SK-N-SH treated with all-trans-retinoic acid at 6 μM for 48 hours (cell line): ENCODE results near the gene ICAM3.

ENCODE experiments used
- ATAC-seq: fragments of 200-7000 bp; cut with Tn5 transposase; 3 replicates; pipeline ENCODE4 v1.9.1; 2020; ENCODE audit warnings: mild to moderate bottlenecking, moderate library complexity
- ARNTL ChIP-seq: fragments of 450-650 bp; formaldehyde crosslinking; IDR thresholded peaks from 2 replicates; pipeline ENCODE4 v1.5.0; 2020; ENCODE audit warnings: low read depth, mild to moderate bottlenecking, moderate library complexity, borderline replicate concordance
- BACH2 ChIP-seq: fragments of 250-450 bp; sonication (Bioruptor Pico); IDR thresholded peaks from 2 replicates; pipeline ENCODE4 v1.9.0; 2021; ENCODE audit warnings: mild to moderate bottlenecking, borderline replicate concordance
- ESRRG ChIP-seq: fragments of 250-450 bp; sonication (Bioruptor Pico); IDR thresholded peaks from 2 replicates; pipeline ENCODE4 v1.6.1; 2021; ENCODE audit warnings: mild to moderate bottlenecking
- GLIS3 ChIP-seq: fragments of 250-450 bp; sonication (Bioruptor Pico); IDR thresholded peaks from 2 replicates; pipeline ENCODE4 v1.5.0; 2020; ENCODE audit warnings: mild to moderate bottlenecking, moderate library complexity
- ISL1 ChIP-seq: fragments of 250-450 bp; sonication (Bioruptor Pico); IDR thresholded peaks from 2 replicates; pipeline ENCODE4 v2.1.2; 2022; ENCODE audit warnings: mild to moderate bottlenecking, moderate library complexity
- OSR1 ChIP-seq: fragments of 250-450 bp; sonication (Bioruptor Pico); IDR thresholded peaks from 2 replicates; pipeline ENCODE4 v1.8.0; 2022; ENCODE audit warnings: moderate library complexity, mild to moderate bottlenecking, inconsistent platforms
- PATZ1 ChIP-seq: fragments of 250-450 bp; sonication (Bioruptor Pico); IDR thresholded peaks from 2 replicates; pipeline ENCODE4 v1.8.0; 2020; ENCODE audit warnings: mild to moderate bottlenecking, moderate library complexity, borderline replicate concordance
- POU6F1 ChIP-seq: fragments of 250-450 bp; sonication (Bioruptor Pico); IDR thresholded peaks from 2 replicates; pipeline ENCODE4 v1.8.0; 2021; ENCODE audit warnings: low read depth, mild to moderate bottlenecking, moderate library complexity, borderline replicate concordance
- RARB ChIP-seq: fragments of 250-450 bp; sonication (Bioruptor Pico); IDR thresholded peaks from 2 replicates; pipeline ENCODE4 v1.8.0; 2021; ENCODE audit warnings: mild to moderate bottlenecking, moderate library complexity
- SNAI2 ChIP-seq: fragments of 250-450 bp; sonication (Bioruptor Pico); IDR thresholded peaks from 2 replicates; pipeline ENCODE4 v1.5.0; 2020; ENCODE audit warnings: mild to moderate bottlenecking, moderate library complexity
- TCF4 ChIP-seq: fragments of 250-450 bp; sonication (Bioruptor Pico); IDR thresholded peaks from 2 replicates; pipeline ENCODE4 v1.8.0; 2021; ENCODE audit warnings: mild to moderate bottlenecking, moderate library complexity, borderline replicate concordance
- TOX ChIP-seq: fragments of 250-450 bp; sonication (Bioruptor Pico); IDR thresholded peaks from 2 replicates; pipeline ENCODE4 v1.8.0; 2021; ENCODE audit warnings: mild to moderate bottlenecking, moderate library complexity, borderline replicate concordance
- TSHZ2 ChIP-seq: fragments of 250-450 bp; sonication (Bioruptor Pico); IDR thresholded peaks from 2 replicates; pipeline ENCODE4 v1.5.0; 2020; ENCODE audit warnings: mild to moderate bottlenecking, moderate library complexity
- ZFP3 ChIP-seq: fragments of 250-450 bp; sonication (Bioruptor Pico); IDR thresholded peaks from 2 replicates; pipeline ENCODE4 v1.5.0; 2020; ENCODE audit warnings: mild to moderate bottlenecking, moderate library complexity
- ZFP30 ChIP-seq: fragments of 450-650 bp; formaldehyde crosslinking; IDR thresholded peaks from 2 replicates; pipeline ENCODE4 v1.5.0; 2022; ENCODE audit warnings: mild to moderate bottlenecking, moderate library complexity
- ZNF565 ChIP-seq: fragments of 450-650 bp; formaldehyde crosslinking; conservative IDR thresholded peaks from 2 replicates; pipeline ENCODE4 v1.5.0; 2020; ENCODE audit warnings: low read depth, mild to moderate bottlenecking, moderate library complexity
- ZNF70 ChIP-seq: fragments of 450-650 bp; formaldehyde crosslinking; IDR thresholded peaks from 2 replicates; pipeline ENCODE4 v1.5.0; 2020; ENCODE audit warnings: mild to moderate bottlenecking, moderate library complexity
- ZNF8 ChIP-seq: fragments of 450-650 bp; formaldehyde crosslinking; IDR thresholded peaks from 2 replicates; pipeline ENCODE4 v1.5.0; 2020; ENCODE audit warnings: mild to moderate bottlenecking, moderate library complexity

The ICAM3 gene

GRCh38 chr19:10334588-10335351 lies 4.7 kb downstream of the ICAM3 start:
- peak; percentile 88 for ATAC-seq

GRCh38 chr19:10333758-10334587 lies 5.5 kb downstream of the ICAM3 start:
- ATAC-seq, result peak; percentile 28
- TF ChIP-seq ZNF8 (CRISPR knock-in tag) (no peak), RARB (no peak), BACH2 (no peak), TCF4 (CRISPR knock-in tag) (no peak), ARNTL (CRISPR knock-in tag) (no peak), ISL1 (CRISPR knock-in tag) (no peak), ZNF70 (CRISPR knock-in tag) (no peak), SNAI2 (CRISPR knock-in tag) (no peak), ZFP3 (CRISPR knock-in tag) (no peak), GLIS3 (CRISPR knock-in tag) (no peak), OSR1 (no peak), TOX (no peak), ZFP30 (CRISPR knock-in tag) (no peak), ZNF565 (no peak), POU6F1 (CRISPR knock-in tag) (no peak), ESRRG (CRISPR knock-in tag) (no peak), PATZ1 (CRISPR knock-in tag) (no peak)

More at GRCh38 chr19:10334588-10335351, 4.7 kb downstream of the ICAM3 start:
- TF ChIP-seq BACH2, result no peak

GRCh38 chr19:10332965-10333757 lies 6.3 kb downstream of the ICAM3 start, which contains the start of gene RAVER1:
TSS of gene RAVER1 (minus strand) at chr19:10333529. CDS start at chr19:10333507, 22 bp downstream.
- no peak for TF ChIP-seq ZFP3 (CRISPR knock-in tag)
- TF ChIP-seq BACH2, result no peak
- TF ChIP-seq GLIS3 (CRISPR knock-in tag), result no peak
- TF ChIP-seq PATZ1 (CRISPR knock-in tag), result 0 out of 2 replicates have a peak, but pooled peaks have one; percentile 18
- 0 out of 2 replicates have a peak, but pooled peaks have one; percentile 24 for TF ChIP-seq TSHZ2 (CRISPR knock-in tag)
- ATAC-seq, result peak; percentile 87
